ENCODE results near the gene CARD11. TPM values are rescaled to one million over a fixed set of nuclear protein-coding genes. Genes with fewer than 3 reads are reported as not detected.

CARD11 gene
- total and polyA plus RNA-seq, 2 experiments from 2014 or later = 17.7 to 29.0 TPM

DNA sequence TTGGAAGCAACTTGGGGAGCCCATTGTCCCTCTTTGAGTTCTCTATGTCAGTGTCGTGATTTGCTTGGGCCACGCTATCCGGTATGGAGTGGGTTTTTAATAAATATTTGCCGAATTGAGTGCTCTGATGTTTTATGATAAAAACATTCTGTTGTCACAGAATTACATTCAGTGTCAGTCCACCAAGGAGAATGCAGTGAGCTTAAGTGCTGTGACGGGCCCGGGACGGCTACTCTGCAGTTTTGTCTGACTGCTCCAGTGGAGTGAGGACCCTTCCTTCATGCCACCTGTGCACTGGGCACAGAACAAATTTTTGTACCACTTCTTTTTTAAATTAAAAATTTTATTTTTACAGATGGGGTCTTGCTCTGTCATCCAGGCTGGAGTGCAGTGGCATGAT lies 76.0 kb downstream of the CARD11 start (continued):
- TF ChIP-seq, protein P1, sequence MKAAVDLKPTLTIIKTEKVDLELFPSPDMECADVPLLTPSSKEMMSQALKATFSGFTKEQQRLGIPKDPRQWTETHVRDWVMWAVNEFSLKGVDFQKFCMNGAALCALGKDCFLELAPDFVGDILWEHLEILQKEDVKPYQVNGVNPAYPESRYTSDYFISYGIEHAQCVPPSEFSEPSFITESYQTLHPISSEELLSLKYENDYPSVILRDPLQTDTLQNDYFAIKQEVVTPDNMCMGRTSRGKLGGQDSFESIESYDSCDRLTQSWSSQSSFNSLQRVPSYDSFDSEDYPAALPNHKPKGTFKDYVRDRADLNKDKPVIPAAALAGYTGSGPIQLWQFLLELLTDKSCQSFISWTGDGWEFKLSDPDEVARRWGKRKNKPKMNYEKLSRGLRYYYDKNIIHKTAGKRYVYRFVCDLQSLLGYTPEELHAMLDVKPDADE (IDR thresholded peaks at IDR 0.05) = no peak
- TF ChIP-seq, protein P2, sequence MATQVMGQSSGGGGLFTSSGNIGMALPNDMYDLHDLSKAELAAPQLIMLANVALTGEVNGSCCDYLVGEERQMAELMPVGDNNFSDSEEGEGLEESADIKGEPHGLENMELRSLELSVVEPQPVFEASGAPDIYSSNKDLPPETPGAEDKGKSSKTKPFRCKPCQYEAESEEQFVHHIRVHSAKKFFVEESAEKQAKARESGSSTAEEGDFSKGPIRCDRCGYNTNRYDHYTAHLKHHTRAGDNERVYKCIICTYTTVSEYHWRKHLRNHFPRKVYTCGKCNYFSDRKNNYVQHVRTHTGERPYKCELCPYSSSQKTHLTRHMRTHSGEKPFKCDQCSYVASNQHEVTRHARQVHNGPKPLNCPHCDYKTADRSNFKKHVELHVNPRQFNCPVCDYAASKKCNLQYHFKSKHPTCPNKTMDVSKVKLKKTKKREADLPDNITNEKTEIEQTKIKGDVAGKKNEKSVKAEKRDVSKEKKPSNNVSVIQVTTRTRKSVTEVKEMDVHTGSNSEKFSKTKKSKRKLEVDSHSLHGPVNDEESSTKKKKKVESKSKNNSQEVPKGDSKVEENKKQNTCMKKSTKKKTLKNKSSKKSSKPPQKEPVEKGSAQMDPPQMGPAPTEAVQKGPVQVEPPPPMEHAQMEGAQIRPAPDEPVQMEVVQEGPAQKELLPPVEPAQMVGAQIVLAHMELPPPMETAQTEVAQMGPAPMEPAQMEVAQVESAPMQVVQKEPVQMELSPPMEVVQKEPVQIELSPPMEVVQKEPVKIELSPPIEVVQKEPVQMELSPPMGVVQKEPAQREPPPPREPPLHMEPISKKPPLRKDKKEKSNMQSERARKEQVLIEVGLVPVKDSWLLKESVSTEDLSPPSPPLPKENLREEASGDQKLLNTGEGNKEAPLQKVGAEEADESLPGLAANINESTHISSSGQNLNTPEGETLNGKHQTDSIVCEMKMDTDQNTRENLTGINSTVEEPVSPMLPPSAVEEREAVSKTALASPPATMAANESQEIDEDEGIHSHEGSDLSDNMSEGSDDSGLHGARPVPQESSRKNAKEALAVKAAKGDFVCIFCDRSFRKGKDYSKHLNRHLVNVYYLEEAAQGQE (IDR thresholded peaks at IDR 0.05; ENCODE audit: unreplicated experiment) = no peak

DNA sequence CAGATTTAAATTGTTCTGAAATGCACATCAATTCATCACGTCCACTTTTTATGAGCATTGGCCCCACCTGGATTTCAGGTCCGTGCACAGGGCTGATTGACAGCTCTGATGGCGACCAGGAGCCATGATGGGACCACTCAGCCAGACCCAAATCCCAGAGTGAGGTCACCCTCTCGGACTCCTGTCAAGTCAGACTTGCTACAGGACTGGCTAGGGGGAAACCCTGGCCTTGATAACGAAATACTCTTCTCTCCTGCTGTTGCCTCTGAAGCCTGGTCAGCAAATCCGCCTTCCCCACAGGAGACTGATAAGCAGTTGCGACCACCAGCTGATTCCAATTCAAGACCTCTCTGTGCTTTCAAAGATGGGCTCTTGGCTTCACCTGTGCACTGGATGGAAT lies 76.4 kb downstream of the CARD11 start:
- no peaks in the 10 kb centered on the region for H3F3A ChIP-seq (replicated peaks; ENCODE audit: low read depth)
- H2AFZ ChIP-seq = no peak overlapping the region
- ATAC-seq (no peak), DNase-seq (ENCODE audit: low spot score) (no peak)
- Mint-ChIP-seq H3K27me3 (ENCODE audit: insufficient read depth, low read depth, poor library complexity) (no peaks in the 10 kb centered on the region), H3K27ac (no peak overlapping the region), H3K4me3 (no peak overlapping the region), H3K9me3 (peaks cover 15% of the 10 kb centered on the region), H3K4me1 (peaks cover 3% of the 10 kb centered on the region; the same call in 1 of the 3 replicates), H3K36me3 (ENCODE audit: low read depth) (peaks cover 7% of the 10 kb centered on the region; the same call in 2 of the 3 replicates)
- H3K36me3 ChIP-seq (ENCODE audit: insufficient read depth) = 0 out of 2 replicates have a peak, but pooled peaks cover 2% of the 10 kb centered on the region
- H3K27me3 ChIP-seq (ENCODE audit: insufficient read depth) = no peaks in the 10 kb centered on the region
- no peaks in the 10 kb centered on the region for H4K20me1 ChIP-seq (replicated peaks; ENCODE audit: insufficient read depth)
- H3K27ac ChIP-seq (ENCODE audit: low read depth) = no peak overlapping the region
- no peak overlapping the region for H3K4me3 ChIP-seq
- no peak overlapping the region for H3K4me2 ChIP-seq
- no peaks in the 10 kb centered on the region for H3K4me1 ChIP-seq (ENCODE audit: insufficient read depth)
- H3K79me2 ChIP-seq (replicated peaks; ENCODE audit: insufficient read depth) = no peaks in the 10 kb centered on the region
- 0 out of 2 replicates have a peak, but pooled peaks cover 4% of the 10 kb centered on the region for H3K9me2 ChIP-seq (ENCODE audit: insufficient read depth)
- TF ChIP-seq, protein P3, sequence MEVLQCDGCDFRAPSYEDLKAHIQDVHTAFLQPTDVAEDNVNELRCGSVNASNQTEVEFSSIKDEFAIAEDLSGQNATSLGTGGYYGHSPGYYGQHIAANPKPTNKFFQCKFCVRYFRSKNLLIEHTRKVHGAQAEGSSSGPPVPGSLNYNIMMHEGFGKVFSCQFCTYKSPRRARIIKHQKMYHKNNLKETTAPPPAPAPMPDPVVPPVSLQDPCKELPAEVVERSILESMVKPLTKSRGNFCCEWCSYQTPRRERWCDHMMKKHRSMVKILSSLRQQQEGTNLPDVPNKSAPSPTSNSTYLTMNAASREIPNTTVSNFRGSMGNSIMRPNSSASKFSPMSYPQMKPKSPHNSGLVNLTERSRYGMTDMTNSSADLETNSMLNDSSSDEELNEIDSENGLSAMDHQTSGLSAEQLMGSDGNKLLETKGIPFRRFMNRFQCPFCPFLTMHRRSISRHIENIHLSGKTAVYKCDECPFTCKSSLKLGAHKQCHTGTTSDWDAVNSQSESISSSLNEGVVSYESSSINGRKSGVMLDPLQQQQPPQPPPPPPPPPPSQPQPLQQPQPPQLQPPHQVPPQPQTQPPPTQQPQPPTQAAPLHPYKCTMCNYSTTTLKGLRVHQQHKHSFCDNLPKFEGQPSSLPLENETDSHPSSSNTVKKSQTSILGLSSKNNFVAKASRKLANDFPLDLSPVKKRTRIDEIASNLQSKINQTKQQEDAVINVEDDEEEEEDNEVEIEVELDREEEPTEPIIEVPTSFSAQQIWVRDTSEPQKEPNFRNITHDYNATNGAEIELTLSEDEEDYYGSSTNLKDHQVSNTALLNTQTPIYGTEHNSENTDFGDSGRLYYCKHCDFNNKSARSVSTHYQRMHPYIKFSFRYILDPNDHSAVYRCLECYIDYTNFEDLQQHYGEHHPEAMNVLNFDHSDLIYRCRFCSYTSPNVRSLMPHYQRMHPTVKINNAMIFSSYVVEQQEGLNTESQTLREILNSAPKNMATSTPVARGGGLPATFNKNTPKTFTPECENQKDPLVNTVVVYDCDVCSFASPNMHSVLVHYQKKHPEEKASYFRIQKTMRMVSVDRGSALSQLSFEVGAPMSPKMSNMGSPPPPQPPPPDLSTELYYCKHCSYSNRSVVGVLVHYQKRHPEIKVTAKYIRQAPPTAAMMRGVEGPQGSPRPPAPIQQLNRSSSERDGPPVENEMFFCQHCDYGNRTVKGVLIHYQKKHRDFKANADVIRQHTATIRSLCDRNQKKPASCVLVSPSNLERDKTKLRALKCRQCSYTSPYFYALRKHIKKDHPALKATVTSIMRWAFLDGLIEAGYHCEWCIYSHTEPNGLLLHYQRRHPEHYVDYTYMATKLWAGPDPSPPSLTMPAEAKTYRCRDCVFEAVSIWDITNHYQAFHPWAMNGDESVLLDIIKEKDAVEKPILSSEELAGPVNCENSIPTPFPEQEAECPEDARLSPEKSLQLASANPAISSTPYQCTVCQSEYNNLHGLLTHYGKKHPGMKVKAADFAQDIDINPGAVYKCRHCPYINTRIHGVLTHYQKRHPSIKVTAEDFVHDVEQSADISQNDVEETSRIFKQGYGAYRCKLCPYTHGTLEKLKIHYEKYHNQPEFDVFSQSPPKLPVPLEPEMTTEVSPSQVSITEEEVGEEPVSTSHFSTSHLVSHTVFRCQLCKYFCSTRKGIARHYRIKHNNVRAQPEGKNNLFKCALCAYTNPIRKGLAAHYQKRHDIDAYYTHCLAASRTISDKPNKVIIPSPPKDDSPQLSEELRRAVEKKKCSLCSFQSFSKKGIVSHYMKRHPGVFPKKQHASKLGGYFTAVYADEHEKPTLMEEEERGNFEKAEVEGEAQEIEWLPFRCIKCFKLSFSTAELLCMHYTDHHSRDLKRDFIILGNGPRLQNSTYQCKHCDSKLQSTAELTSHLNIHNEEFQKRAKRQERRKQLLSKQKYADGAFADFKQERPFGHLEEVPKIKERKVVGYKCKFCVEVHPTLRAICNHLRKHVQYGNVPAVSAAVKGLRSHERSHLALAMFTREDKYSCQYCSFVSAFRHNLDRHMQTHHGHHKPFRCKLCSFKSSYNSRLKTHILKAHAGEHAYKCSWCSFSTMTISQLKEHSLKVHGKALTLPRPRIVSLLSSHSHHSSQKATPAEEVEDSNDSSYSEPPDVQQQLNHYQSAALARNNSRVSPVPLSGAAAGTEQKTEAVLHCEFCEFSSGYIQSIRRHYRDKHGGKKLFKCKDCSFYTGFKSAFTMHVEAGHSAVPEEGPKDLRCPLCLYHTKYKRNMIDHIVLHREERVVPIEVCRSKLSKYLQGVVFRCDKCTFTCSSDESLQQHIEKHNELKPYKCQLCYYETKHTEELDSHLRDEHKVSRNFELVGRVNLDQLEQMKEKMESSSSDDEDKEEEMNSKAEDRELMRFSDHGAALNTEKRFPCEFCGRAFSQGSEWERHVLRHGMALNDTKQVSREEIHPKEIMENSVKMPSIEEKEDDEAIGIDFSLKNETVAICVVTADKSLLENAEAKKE (CRISPR knock-in tag; IDR thresholded peaks at IDR 0.05) = no peak
- TF ChIP-seq, protein P4, sequence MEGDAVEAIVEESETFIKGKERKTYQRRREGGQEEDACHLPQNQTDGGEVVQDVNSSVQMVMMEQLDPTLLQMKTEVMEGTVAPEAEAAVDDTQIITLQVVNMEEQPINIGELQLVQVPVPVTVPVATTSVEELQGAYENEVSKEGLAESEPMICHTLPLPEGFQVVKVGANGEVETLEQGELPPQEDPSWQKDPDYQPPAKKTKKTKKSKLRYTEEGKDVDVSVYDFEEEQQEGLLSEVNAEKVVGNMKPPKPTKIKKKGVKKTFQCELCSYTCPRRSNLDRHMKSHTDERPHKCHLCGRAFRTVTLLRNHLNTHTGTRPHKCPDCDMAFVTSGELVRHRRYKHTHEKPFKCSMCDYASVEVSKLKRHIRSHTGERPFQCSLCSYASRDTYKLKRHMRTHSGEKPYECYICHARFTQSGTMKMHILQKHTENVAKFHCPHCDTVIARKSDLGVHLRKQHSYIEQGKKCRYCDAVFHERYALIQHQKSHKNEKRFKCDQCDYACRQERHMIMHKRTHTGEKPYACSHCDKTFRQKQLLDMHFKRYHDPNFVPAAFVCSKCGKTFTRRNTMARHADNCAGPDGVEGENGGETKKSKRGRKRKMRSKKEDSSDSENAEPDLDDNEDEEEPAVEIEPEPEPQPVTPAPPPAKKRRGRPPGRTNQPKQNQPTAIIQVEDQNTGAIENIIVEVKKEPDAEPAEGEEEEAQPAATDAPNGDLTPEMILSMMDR (conservative IDR thresholded peaks at IDR 0.05; ENCODE audit: low read depth in 2 of 2) = no peak
- TF ChIP-seq, protein P1 (IDR thresholded peaks at IDR 0.05) = no peak
- TF ChIP-seq STAT1 (IDR thresholded peaks at IDR 0.05; ENCODE audit: unreplicated experiment) (no peak), EZH2phosphoT487 (IDR thresholded peaks at IDR 0.05; ENCODE audit: unreplicated experiment) (no peak)
